Inflammatory macrophage treated with lipopolysaccharide for 4 hours (primary cell): Measurements from ENCODE around the gene ZSCAN20.

Source experiments
- DNase-seq: peaks from one replicate; pipeline ENCODE4 v3.0.0-alpha.2; 2020

Gene ZSCAN20

DNA sequence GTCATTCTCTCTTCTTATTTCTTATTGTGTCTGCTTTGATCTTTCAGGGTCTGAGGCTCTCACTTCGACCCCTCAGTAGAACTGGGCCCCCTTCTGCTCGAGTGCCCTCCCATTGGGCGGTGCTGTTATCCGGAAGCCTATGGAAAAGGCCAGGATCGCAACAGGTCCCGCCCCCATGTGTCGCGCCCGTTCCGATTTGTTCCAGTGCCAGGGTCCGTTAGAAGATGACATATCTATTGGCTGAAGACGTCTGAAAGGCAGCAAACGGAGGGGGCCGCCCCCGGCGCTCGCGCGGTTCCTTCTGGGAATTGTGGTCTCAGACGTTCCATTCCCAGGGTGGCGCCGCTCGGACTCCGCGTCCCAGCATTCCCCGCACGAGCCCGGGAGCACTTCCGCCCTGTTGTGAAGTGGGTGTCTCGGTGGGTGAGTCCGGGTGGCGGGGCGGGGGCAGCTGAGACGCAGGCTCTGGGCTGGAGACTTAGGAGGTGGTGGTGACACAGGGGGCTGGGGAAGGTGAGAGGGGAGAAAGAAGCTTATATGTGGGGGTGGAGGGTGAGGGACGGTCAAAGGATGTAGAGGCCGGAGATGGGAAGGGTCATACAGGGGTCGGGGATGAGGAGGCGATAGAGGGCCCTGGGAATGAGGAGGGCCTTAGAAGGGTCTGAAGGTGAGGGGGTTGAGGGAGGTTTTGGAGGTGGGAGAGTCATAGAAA is at the start of gene ZSCAN20:
TSS of gene ZSCAN20 (plus strand) at position 377 of the 712 bp plus-strand sequence. CDS start 6,644 bp downstream, outside the sequence.
- peak; percentile 95 for DNase-seq

DNA sequence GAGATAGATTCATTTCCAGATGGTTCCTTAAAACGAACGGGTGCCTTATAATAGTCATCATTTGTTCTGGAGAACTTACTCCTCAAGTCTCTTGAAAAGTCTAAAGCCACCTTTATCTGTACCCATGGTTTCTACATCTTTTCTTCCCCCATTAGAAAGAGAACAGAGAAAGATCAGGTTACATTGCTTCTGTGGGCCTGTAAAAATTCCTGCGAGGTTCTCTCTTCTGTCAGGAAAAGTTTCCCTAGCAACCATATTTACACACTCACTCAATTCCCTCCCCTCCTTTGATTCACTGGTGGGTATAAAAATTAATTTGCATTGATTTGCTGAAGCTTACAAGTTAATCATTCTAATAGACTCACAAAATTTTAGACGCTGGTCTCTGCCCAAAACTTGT is 48.2 kb upstream of the ZSCAN20 start:
- DNase-seq = no peak

DNA sequence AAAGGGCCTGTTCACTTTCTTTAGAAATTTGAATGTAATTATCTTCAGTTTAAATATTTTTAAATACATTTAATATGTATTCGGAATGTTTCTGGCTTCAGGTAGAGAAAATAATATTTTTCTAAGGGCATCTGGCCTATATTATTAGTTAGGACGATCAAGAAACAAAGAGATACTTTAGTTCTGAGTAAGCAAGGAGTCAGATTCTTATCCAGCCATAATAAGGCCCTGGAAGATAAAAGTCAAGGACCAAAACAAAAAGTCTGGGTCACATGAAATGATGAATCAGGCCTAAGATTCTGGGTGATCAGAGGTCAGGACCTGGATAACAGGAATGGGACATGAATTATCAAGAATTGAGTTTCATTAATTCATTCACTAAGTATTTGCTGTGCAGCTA is 47.8 kb upstream of the ZSCAN20 start:
- DNase-seq = no peak

DNA sequence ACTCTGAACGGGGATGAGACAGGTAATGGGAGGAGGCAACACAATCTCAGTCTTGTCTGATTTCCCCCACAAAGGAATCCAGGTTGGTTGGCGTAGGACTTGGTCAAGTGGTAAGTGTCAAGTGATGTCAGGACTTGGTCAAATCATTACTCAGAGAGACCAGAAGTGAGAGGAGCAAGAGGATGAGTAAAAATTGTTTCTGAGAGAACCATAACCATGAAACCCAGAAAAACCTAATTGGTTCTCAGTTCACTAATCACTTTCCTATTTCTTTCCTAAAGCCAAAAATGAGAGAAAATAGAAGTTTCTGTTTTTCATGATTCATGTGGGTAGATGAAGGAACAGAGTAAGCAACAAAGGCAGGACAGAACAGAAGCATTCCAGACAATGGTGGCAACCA is 46.5 kb upstream of the ZSCAN20 start:
- no peak for DNase-seq

DNA sequence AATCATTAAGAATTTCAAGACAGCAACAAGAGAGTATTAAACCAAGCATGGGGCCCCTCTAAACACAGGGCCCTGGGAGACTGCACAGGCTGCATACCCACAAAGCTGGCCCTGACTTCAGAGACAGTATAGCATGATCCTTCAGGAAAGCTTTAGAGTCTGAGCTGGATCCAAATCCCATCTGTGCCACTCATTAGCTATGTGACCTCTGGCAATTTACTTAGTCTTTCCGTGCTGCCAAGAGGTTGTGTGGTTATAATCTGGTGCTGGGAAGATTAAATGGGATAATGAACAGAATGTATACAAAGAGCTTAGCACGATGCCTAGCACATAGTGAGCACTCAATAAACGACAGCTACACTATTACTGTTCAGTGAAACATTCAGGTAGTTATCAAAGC is 45.5 kb upstream of the ZSCAN20 start:
- no peak for DNase-seq

DNA sequence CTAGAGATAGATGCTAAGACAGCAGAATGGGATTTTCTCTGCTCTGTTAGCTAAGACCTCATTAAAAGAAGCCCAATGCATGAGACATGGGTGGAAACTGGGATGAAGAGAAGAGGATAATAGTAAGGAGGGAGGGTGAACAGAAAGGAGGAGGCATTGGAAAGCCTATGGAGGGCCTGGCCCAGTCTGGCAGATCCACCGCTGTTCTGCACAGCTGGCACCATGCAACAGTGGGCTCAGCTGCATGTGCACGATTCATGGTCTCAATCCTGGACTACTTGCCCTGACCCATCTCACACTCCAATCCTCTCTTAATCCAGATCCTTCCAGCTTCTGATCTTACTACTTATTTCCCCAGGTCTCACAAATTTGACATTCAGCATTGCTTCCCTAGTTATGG is 43.8 kb upstream of the ZSCAN20 start:
- DNase-seq = no peak

DNA sequence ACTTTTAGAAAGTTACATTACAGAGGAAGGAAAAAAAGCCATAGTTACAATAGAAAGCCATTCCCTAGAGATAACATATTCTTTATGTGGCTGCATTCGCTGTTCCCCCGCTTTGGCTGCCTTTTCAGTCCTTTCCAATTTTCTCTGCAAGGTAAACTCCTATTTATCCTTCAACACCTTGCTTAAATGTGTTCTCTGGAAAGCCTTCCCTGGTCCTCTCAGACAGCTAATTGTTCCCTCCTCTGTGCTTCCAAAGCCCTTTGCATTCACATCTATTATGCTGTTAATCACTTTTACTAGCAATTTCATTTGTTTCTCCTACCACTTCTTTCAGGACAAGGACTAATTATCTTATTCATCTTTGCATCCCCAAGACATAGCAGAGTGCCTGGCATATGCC is 43.1 kb upstream of the ZSCAN20 start:
- DNase-seq = no peak

DNA sequence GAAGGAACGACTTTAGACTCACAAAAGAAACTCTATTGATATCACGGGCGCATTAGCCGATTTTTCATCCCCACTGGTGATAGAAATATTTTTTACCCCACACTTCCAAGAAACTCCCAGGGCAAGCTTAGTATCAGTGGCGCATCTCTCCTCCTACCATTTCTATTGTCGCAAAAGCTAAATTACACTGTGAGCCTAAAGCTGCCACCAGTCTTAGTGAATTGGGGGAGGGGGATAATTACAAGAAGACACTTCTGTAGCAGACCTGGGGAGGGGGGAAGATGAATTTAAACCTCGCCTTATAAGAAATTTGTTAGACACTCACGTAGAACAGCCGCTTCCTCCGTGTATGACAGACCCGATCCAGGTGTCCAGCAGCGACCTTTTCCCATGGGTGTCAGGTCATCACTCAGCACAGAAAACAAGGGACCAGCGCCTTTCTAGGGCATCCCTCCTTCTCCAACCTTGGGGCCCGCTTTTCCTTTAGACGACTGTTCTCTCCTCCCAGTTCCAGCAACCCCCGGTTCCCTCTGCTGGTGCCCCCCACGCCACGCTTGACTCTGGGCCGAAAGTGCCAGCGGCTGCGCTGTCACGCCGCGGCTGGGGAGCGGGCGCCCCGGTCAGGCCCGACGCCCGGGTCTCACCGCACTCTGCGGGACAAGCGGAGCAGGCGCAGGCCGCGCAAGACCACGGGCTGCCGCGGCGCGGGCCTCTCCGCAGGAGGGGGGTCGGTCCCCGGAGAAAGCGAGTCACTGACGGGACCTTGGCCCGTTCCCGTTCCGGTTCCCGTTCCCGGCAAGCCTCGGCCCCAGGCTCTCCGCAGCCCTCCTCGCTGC is 42.4 kb upstream of the ZSCAN20 start:
- no peak for DNase-seq

DNA sequence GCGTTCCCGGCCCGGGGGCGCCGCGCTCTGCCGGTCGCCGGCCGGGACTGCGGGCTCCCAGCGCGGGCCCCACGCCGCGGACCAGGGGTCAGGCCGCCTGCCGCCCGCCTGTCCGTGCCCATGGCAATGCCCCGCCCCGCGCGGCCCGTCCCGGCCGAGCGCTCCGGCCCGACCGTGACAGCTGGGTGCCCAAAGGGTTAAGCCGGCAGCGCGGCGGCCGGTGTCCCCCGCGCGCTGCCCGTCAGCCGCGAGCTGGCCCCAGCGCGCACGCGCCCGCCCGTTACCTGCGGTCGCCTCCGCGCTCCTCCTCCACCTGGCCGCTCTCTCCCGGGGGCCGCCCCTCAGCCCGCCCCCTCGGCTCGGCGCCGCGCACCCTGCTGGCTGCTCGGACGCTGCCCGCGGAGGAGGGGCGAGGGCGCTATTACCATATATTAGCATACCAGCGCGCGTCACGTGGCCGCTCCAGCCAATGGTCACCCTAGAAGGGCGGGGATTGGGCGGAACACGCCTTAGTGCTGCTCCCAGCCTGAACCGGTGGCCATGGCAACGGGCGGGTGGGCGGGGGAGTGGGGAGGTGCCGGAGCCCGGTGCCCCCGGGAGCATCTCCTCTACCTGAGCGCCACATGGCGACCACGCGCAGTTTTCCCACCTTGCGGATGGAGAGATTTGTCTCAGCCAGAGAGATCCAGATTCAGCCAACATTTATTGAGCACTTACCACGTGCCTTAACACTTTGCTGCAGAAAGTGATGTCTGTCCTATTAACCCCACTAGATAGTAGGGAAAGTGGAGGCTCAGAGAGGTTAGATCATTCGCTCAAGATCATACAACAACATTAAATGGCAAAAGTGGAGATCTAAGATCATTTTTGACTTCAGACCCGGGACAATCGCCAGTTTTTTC is 41.5 kb upstream of the ZSCAN20 start, which contains the start of gene PHC2:
TSS of gene PHC2 (minus strand) at position 404 of the 902 bp plus-strand sequence. CDS start 55,556 bp downstream, outside the sequence.
- peak; percentile 98 for DNase-seq

DNA sequence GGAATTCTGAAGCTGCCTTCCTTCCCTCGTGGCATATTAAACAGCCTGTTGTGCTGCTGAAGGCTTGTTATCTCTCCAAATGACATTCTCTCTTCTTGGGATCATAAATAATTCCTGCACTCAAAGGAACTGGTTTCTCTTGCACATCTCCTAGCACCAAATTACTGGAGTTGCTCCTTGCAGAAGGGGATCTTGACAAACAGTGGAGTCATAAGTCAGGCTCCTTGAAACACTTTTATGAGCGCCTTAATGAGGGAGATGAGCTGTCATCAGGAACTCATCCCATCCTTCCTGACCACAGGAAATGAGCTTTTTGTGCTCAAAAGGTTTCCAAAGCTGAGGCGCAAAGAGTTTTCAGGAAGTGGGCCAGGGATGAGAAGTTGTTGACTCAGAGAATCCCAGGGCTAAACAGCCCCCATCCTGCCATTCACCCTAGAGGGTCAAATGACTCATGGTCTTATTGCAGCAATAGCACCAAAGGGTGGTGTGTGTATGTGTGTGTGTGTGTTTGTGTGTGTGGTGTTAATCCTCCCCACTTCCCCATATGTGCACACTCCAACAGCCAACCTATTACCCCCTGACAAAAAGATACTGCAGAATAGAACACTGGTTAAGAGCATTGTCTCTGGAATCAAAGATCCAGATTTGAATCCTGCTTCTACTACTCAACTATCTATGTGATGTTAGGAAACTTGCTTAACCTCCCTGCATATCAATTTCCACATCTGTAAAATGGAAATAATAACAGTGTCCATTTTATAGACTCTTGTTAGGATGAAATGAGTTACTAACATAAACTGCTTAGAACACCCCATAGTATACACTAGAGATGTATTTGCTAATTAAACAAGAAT is 38.7 kb upstream of the ZSCAN20 start:
- peak; percentile 98 for DNase-seq

DNA sequence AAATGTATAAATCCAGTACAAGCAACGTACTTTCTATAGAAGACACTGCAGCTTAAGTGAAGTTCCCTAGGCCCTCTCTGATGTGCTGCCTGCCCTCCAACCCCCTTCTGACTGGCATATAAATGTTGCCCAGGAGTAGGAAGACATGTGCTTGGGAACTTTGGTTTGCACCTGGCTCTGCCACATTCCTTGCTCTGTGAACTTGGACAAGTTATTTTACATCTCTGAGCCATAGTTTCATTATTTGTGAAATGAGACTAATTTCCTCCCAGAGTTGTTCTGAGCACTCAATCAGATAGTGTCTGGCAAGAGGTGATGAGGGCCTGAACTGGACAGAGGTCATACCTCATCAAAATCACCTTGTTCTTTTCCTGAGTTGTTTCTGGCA is 38.1 kb upstream of the ZSCAN20 start:
- DNase-seq = no peak

DNA sequence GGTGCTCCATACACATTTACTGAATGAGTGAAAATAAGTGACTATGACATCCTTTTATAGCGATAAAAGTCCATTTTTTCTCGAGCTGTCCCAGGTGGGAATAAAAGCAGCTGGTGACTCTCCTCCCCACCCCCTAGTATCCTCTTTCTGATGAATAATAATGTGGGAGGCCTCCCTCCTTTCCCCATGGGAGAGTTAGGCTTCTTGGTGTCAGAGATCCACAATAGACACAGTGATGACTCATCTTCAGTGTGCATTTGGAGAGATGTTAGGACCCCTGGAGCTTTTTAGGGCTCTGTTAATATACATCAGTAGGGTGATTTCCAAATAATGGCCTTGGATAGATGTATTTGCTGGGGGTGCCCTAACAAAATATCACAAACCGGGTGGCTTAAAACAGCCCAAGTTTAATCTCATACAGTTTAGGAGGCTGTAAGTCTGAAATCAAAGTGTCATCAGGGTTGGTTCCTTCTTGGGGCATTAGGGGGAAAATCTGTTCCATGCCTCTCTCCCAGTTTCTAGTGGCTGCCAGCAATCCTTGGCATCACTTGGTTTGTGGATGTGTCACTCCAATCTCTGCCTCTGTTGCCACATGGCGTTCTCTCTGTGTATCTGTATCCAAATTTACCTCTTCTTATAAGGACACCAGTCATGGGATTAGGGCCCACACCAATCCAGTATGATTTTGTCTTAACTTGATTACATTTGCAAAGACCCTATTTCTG is 37.2 kb upstream of the ZSCAN20 start:
- DNase-seq = peak; percentile 42

DNA sequence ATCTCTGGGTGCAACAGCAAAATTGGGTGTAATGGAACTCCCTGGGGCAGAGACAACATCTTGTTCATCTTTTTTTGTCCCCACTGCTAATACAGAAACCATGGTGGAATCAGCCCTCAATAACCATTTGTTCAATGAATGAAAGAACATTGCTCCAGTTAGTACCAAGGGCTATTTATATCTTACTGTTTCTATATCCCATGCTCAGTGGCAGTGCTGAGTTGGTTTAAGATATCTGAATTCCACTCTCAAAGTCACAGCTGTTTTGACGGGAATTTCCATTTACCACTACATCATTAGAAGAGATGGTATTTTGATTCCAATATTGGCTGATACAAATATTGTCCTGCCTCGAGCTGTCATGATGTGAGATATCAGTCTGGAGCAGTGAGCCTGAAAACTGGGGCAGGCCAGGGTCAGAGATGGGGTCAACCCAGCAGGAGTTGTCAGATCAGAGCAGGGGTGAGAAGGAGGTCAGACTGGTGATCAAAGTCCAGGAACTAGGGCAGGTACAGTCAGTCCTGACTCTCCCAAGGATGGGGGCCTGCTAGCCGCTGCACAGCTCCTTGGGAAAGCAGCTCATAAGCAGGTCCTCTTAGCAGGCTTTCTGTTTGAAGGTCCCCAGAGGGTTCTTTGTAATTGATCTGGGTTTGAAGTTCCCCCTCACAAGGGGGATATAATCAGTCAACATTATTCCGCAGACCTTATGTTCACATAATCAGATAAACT is 35.7 kb upstream of the ZSCAN20 start:
- no peak for DNase-seq

DNA sequence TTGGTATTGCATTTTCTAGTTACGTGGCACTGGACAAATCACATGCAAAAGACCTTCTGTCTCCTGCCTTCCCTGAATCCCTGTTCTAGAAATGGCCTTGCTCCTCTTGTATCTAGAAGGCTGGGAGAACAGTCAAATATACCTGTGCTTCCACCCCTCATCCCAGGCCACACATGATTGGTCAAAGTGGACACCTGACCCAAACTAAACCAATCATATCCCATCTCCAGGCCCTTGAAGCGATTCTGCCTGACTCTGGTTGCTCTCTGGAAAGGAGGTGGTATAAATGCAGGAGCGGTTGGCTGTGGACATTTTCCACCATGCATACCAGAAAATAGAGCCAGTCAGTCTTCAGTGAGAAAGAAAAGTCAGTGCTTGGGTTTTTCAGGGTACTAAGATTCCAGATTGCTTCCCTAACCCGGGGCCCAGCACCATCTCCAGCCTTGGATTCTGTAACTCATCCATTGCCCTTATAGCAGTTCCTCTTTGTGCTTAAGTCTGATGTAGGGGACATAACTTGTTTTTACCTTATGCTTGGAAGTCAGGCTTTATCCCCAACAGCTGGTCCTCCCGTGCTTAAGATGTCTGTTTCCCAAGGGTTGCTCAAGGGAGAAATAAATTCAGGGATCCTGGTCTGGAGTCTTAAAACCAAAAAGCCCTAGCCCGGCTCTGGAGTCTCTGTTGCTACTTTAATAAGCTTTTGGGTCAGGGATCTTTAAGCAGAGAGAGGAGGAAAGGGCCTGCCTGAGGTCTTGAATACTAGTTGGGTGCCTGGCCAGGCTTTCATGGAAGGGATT is 33.9 kb upstream of the ZSCAN20 start:
- DNase-seq = no peak

DNA sequence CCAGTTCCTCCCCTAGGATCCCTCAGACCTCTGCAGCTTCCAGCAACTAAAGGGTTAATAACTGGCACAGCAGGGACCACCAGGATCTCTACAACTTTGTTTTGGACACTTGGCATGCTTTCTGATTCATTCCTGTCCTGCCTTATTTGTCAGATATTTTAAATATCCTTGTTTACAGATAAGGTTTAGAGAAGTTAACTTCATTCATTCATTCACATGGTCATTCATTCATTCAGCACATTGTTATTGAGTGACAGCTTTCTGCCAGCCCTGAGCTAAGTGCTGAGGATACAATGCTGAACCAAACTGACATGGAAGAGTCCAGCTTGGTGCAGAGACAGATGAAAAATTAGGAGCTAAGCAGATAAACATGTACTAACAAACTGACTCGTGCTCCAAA is 32.8 kb upstream of the ZSCAN20 start:
- DNase-seq = no peak

DNA sequence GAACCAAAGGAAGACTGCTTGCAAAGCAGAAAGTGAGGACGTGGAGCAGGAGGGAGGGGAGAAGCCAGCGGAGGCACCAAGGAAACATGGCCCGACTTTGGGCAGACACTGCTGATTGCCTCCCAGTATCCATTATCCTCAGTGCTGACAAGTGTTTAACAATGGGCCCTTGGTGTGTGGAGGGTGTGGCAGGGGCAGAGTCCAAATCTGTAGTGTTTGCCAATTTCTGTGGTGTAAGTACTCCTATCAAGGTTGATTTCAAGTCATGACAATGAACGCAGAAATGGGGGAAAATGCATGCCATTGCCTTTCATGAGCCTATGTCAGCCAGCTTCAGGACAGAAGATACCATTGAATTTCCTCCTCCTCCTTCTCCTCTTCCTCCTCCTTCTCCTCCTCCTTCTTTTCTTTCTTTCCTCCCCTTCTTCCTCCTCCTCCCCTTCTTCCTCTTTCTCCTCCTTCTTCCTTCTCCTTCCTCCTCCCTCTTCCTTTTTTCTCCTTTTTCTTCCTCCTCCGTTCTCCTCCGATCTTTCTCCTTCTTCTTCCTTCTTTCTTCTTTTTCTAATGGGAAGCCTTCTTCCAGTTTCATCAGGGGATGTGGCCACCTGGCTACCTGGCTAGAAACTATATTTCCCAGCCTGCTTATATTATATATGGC is 31.2 kb upstream of the ZSCAN20 start:
- no peak for DNase-seq

DNA sequence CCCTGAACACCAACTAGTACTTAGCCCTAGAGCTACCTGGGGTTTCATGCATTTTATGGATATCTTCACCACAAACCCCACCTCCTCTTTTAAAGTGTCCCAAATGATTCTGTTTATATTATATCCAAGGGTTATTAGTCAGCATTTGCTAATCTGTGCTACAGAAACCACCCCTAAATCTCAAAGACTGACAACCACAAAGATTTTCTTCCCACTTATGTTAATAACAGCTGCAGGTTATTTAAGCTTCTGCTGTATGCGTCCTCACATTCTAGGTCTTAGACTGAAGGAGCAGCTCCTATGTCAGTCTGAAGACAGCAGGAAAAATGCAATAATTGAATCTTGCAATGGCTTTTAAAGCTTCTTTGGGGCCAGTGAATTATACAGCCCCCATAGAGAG is 30.3 kb upstream of the ZSCAN20 start:
- DNase-seq = no peak

DNA sequence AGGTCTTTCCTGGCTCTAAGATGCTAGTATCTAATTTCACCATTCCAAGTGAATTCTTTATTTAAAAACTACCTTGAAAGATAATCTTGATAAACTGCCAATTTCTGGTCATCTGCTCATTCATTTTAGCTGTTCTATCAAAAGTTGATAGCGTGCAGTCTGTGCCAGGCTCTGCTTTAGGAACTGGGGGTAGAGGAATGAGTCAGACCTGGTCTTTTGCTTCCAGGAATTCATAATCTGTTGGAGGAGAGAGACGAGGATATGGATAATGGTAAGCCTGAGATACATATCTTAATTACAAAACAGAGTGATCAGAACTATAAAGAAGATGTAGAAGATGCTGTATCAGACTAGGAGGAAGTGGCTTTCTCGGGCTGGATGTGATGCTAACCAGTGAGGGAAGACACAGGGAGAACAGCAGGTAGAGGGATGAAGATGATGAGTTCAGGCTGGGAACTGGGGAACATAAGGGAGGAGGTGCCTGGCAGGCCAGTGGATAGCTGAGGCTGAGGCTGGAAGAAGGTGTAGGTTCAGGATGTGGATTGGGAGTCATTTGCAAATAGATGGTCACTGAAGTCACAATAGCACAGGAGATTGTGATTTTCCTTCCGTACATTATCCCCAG is 29.3 kb upstream of the ZSCAN20 start:
- no peak for DNase-seq

DNA sequence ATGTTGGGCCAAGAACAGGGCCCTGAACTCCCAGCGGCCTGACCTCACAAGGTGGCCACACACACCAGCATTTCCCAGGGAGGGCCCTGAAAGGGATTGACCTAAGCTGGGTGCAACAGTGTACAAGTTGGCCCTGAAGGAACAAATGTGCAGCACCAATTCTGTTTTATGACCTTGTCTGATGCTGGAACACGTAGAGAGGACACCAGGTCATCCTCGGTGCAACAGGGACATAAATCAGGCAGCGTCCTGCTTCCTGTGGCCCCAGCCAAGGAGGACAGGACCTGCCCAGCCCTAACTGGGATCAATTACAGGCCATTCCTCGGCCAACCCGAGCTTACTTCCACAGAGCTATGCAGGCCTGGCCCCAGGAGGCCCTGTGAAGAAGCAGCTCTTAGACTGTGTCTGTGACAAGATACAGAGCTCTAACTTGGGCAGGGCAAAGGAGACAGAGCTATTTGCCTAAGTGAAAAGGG is 28.7 kb upstream of the ZSCAN20 start:
- no peak for DNase-seq
